Gastroesophageal sphincter (tissue), 3 donors: ENCODE results near the gene TCTN2.

Experiments used
- CTCF ChIP-seq, 4 experiments: fragments of 200-600 bp in 2 of 4; fragments of 450-650 bp in 2 of 4; sonication (generic) in 1 of 4; IDR thresholded peaks; one replicate each; pipeline ENCODE4 v1.5.1; 2017 to 2019; ENCODE audit warnings: antibody characterized with exemption in 4 of 4, mild to moderate bottlenecking in 2 of 4, moderate library complexity in 2 of 4
- POLR2A ChIP-seq, 2 donors: fragments of 450-650 bp; IDR thresholded peaks; one replicate each; pipeline ENCODE4 v1.6.1; 2017; ENCODE audit warnings: antibody characterized with exemption in 2 of 2, mild to moderate bottlenecking in 2 of 2, moderate library complexity in 1 of 2

- TF ChIP-seq CTCF (IDR thresholded peaks at IDR 0.05): no peak
- TF ChIP-seq POLR2A (IDR thresholded peaks at IDR 0.05): no peak
Observed at GRCh38 chr12:123726244-123726643, 55.3 kb downstream of the TCTN2 start.
